DMS 273 treated with DMSO at 0.1 percent for 48 hours (cell line): ENCODE measurements around the gene TLE1.
A peak's percentile ranks its signal among the peaks of the same experiment; 100 is the strongest.
"Not testable (repeated sequence)": the region's sequence is repeated elsewhere in the genome, so short reads cannot be mapped to it uniquely, and the experiment has no call there.

ENCODE experiments used
- DNase-seq: peaks from one replicate; lab custom pipeline; 2025; lab: John Stamatoyannopoulos, UW

TLE1 gene

DNA sequence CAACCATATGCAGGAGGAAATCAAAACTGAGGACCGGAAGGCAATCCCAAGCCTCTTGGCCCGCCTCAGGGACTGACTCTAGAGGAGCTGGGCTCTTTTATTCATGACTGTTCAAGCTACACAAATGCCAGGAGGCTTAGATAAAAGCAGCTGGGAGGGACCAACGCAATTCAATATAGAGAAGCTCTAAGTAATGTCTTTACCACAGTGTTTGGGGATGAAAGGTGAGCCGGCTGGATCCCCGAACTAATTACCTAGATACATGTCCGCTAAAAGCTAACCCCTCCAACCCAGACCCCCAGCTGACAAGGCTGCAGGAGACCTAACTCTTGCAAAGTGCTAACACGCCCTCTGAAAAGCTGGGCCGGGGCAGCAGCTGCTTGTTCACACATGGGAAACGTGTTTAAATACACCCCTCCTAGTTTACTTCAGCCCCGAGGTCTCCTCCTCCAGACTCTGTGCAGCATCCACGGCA lies 67.5 kb downstream of the TLE1 start:
- DNase-seq = no peak

DNA sequence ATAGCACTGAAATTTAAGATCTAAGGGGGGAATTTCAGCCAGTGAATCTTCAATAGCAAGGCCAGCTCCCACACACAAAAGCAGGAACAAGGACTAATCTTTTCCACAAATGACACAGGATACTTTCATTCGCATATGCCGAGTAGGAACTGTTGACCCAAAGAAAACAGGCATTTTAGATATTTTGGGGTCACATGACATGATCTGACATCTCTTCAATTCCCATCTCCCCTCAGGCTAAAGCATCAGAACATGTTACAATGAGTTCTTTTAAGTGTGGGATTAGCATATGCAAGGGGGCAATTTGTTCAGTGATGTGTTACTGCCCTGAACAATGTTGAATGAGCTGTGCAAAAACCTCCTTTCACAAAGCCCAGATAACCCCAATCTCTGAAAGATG lies 68.2 kb downstream of the TLE1 start:
- no peak for DNase-seq

DNA sequence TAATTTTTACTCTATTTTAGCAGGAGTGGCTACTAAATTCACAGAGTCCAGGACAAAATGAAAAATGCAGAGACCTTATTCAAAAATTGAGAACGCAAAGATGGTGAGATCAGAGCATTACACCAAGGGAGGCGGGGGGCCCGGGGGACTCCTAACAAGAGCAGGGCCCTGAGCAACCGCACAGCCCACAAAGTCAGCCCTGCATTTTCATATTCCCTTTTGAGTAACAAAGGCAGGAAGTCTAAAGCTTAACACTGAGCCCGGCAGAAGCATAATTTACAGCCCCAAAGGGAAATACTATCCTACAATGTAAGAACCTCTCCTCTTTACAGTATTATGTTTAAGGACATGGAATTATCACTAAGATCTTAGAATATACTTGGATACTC lies 69.4 kb downstream of the TLE1 start:
- no peak for DNase-seq

DNA sequence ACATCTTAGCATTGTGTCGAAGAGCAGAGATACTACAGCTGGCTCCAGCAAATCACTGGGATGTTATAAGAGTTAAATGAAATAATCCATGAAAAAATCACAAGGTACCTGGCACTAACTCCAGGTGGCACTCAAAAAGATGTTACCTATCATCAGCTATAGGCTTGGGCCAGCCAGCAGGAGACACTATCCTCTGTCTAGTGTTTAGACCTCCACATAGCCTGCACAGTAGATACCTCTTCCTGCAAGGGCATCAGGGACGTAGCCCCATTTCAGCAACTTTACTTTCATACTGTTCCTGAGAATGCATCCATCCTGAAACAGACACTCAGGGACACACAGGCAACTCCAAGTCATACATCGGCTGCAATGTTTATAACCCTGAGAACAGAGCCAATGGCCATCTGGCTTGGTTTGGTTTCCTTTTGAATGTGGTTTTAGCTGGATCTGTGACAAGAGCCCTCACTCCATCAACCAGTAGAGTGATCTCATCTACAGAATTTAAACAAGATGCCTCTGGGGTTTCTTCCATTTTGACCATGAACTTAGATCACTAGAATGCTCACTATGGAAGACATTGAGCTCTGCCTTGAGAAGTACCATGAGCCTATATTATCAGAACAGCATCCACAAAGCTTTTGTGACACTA lies 69.9 kb downstream of the TLE1 start:
- peak; percentile 10 for DNase-seq

DNA sequence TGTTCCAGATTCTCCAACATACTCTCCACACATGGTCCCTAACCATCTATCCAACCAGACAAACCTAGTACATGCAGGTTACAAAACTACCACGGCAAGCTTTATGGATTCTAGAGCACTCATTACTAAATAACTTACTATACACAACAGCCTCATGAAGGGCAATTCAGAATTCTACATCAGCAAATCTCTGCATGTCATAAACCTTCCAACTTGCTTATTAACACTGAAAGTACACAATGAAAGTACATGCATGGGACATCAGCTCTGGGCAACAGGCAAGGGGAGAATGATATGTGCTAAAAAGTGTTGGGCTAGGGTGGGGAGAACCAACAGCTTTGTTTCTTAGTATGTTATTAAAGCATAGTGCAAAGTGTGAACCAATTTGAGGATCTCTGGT lies 70.4 kb downstream of the TLE1 start:
- DNase-seq = no peak

DNA sequence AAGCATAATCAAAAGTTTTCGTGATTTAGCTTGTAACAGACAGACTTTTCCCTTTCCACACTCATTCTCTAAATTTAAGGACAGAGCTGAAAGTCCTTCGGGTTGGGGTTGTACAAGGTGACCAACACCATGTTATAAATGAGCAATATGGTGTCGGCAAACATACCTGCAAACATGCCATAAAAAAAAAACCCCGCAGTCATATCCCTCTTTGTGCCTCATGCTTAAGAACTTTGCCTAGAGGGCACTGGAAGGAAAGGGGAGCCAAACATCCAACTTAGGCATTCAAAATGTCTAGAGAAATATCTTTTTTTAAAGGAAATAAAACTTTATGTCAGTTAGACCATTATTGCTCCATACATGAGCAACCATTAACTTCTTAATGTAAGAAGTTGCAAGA lies 73.2 kb downstream of the TLE1 start:
- DNase-seq = no peak

DNA sequence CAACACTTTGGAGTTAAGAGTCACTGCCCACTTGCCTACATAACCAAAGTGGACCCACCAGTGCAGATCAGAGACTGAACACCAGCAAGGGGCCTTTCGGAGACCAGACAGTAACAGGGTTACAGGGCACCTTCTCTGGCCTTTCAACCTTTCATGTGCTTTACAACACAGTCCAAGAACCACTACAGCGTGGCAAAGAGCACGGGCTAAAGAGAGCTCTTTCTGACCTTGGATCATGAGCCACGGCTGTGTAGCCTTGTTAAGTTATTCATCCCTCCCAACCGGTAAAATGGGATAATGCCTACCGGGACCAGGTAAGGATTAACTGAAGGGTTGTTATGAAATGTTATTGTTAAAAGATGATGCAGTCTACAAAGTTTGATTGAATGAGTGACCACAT lies 75.0 kb downstream of the TLE1 start:
- no peak for DNase-seq

DNA sequence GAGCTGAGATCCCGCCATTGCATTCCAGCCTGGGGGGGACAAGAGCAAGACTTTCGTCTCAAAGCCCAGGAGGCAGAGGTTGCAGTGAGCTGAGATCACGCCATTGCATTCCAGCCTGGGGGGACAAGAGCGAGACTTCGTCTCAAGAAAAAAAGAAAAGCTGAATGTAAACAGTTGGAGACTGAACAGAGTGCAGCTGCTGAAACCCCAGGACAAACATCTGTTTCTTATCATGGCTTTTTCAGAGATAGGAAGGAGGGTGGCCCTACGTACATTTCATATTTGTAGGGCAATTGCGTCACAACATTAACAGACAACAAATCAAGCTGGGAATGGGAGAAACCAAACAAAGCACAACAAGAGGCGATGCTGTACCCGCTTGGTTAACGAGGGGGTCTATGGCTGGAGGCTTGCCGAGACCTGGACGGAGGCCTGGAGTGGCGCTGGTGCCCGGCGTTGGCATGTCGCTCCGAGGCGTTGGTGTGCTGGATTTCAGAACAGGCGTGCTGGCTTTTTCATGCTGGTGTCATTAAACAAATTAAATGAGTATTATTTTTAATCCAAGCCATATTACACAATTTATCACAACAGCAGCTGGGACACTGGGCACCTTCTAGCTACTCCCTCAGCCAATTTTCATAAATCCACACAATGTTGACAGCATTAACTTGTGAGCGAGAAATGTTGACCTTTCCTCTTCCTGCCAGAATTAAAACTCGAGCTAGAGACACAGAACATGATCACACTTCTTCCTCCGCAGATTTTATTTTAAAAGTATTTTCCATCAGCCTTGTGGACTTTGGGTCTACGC lies 76.1 kb downstream of the TLE1 start:
- DNase-seq = no peak

DNA sequence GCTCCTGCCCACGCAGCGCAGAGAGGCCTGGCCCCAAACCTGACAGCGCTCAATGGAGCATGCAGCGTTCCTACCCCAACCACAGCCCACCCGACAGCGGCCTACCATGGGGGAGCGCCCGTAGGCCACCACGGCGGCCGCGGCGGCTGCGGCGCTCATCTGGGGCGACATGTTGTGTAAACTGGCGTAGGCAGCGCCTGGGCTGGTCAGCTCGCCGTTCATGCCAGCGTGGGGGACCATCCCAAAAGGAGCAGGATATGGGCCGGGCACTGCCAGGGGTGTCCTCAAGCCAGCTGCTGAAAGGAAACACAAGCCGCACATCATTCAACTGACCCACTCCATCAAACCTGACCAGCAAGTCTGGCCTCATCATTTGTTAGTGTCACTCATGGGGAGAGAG lies 77.7 kb downstream of the TLE1 start:
- no peak for DNase-seq

DNA sequence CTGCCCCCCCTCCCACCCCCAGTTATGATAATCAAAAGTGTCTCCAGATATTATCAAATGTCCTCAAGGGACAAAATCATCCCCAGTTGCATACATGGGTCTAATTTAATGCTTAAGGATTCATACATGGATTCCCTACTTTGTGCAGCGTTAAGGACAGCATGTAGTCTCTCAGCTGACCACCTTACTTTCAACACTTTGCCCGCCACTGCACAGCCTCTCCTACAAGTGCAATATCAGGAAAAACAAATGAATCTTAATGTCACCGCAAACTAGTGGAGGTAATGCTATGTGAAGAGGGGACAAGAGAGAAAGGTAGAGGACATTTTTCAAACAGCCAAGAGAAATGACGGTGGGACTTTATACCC lies 78.6 kb downstream of the TLE1 start:
- no peak for DNase-seq

DNA sequence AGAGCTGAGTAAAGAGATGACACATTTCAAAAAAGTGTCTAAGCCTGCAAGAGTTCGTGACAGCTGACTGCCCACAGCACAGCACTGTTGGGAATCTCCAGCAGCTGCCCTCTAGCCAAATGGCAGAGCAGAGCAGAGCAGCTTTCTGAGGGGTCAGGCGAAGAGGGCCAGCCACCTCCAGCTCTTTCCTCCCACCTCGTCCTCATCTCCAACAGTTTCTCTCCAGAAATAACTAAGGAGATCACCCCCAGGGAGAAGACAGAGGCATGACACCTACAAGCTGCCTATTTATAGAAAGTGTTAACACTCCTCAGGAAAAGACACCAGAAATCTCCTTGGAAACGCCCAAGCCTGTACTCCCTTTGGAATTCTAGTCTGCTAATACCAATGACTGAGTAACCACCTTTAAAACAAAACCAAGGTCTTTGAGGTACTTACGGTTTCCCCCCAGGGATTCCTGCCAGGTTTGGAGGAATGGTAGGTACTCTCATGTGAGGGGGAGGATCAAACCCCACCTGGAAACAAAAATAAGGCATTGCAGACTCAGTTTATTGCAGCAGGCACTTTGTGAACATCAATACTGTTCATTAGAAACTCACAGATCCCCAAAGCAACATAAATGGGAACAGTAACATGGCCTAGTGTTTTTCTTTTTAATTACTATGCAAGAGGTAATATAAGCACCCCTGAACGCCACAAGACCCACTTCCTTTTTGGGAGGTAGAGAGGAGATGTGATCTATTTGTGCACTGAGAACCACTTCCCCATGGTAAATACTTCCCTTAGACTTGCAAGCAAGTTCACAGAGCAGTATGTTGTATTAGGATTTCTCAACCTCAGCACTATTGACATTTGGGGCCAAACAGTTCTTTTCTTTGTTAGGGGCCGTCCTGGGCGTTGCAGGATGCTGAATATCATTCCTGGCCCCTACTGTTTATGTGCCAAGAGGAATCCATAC lies 79.3 kb downstream of the TLE1 start:
- no peak for DNase-seq

DNA sequence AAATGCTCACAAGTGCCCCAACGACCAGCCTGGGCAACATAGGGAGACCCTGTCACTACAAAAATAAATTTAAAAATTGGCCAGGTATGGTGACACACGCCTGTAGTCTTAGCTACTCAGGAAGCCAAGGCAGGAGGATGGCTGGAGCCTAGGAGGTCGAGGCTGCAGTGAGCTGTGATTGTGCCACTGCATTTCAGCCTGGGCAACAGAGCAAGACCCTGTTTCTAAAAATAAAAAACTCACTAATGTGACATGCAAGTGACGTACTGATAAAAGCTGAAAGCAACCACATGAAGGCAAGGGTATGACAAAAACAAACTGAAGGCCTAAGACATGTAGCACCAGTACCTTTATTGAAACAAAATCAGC lies 81.1 kb downstream of the TLE1 start:
- no peak for DNase-seq

DNA sequence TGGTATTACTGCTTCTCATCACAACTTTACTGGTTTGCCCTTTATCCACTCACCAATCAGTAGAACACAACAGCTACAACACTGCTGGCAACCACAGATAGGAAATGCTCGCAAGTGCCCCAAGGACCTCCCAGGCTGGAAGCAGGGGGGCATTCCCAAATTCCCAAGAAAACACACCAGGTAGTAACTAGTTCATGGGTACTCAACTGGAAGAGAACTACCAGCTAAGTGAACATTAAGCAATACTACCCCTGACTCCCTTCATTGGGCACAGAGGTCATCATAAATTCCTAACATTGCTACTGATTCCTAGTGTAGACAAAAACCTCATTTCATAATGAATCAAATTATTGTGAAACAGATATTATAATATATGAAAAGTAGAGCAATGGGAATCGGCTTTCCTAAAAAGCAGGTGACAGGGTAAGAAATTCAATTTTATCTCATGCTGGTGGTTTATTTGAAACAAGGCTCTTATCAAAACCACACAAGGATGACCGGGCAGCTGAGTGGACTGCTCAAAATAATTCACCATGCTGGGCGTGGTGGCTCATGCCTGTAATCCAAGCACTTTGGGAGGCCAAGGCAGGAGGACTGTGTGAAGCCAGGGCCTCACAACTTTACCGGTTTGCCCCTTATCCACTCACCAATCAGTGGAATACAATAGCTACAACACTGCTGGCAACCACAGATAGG lies 81.6 kb downstream of the TLE1 start:
- DNase-seq = no peak

DNA sequence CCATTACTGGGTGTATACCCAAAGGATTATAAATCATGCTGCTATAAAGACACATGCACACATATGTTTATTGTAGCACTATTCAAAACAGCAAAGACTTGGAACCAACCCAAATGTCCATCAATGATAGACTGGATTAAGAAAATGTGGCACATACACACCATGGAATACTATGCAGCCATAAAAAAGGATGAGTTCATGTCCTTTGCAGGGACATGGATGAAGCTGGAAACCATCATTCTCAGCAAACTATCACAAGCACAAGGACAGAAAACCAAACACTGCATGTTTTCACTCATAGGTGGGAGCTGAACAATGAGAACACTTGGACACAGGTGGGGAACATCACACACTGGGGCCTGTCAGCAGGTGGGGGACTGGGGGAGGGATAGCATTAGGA lies 83.1 kb downstream of the TLE1 start:
- DNase-seq = not testable (repeated sequence)

DNA sequence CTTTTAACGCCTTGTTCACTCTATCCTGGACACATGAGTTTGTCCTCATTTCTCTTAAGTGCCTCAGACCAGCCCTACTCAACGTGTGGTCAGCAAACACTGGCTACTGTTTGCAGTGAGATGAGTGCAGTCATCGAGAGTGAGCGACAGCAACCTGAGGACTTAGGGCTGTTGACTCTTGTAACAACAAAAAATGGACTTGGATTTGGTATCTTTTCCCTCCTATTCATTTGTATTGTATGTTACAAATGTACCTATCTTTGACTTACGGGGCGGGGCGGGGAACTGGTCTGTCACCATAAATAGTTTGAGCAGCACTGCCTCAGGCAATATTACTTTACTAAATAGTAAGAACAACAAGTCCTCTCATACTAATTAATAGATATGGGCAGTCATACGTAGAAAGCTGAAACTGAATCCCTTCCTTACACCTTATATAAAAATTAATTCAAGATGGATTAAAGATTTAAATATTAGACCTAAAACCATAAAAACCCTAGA lies 84.1 kb downstream of the TLE1 start:
- DNase-seq = no peak

DNA sequence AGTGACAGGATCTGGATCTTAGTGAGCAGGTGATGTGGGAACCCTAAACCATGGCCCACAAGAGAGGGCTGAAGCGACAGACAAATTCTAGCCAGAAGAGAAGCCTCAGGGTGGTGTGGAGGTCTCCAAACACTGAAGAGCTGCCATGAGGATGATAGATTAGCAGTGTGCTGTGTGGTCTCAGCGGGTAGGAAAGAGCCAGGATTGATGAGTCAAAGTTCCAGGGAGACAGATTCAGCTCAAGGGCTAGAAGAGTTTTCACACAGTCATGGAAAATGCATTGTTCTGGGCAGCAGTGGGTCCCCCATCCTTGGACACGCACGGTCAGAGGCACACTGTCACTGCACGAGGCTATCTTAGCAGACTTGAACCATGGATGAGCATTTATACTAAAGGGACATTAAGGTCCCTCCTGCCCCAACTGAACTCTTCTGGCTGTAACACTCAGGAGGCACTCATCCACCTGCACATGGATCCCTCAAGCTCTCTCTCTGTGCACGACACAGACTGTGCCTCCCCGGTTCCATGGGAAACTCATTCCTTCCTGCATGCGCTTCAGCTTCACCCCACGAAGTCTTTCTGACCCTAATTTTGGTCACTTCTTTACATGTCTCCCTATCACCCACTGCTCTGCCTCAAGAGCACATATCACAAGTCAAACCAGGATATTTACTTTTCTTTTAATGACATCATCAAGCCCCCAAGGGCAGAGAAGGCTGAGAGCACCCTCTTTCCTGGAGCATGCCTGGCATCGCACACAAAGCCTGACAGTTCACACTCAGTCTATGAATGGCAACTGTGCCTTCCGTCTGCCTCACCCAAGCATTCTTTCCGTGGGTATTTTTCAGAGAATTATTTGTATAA lies 84.8 kb downstream of the TLE1 start:
- no peak for DNase-seq

DNA sequence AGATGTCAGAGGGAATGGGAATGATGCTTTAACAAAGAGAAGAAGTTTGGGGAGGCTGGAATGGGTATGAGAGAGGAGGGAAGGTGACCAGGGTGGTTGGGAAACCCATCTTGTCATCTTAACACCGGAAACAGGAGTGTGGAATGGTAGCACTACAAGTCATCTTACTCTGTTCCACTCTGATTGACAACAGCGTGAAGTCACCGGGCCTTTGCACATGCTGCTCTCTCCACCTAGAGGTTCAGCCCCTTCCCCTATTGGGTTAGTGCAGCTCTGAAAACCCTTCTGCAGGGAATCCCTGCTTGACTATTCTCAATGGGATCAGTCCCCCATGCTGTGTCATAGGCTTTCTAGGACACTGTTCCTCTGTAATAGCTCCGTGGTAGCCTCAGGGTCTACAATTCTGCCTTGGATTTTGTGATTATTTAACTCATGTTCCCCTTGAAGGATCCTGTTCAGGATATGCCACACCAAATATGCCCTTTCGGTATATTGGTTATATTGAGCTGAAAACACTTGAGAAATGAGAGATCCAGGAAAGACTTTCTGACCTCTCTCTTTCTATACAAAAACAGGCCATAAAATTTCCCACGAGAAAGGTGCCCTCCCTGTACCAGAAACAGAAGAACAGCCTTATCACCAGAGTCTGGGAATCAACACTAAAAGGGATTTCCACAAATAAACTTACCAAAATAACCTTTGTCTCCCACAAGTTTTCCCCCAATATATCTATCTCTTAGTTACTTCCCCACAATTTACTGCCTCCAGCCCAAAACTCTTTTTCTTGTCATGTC lies 86.3 kb downstream of the TLE1 start:
- no peak for DNase-seq

DNA sequence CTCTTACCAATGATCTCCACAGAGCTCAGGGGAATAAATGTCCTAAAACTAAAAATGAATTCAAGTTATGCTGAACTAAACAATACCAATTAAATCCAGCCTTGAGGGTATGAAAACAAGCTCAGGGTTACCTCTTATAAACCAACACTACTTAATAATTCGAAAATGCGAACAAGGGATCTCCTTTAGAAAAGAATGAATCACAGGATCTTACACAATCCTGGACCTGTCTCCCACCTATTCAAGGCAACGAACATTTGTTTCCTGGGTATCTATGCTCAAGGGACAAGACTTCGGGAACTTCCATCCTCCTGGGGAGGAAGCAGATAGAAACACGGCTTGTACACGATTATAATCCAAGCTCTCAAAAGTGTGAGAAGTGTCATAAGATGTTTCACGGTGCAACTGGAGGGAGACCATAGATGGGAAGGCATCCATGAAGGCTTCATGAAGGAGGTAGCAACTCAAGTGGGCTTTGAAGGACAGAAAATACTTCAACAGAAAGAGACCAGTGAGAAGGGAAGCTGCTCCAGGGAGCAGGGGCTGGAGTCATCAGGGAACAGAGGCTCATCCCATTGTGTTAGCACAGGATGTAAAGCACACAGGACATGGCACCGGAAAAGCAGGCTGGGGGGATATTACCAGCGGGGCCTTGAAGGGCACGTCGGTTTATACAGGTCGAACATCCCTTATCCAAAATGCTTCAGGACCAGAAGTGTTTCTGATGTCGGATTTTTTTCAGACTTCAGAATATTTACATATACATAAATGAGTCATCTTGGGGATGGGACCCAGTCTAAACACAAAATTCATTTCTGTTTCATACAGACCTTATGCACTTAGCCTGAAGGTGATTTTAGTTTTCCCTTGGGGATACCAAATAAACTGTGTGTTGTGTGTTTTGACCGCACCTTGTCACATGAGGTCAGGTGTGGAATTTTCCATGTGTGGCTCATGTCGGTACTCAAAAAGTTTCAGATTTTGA lies 87.4 kb downstream of the TLE1 start:
- DNase-seq = no peak

DNA sequence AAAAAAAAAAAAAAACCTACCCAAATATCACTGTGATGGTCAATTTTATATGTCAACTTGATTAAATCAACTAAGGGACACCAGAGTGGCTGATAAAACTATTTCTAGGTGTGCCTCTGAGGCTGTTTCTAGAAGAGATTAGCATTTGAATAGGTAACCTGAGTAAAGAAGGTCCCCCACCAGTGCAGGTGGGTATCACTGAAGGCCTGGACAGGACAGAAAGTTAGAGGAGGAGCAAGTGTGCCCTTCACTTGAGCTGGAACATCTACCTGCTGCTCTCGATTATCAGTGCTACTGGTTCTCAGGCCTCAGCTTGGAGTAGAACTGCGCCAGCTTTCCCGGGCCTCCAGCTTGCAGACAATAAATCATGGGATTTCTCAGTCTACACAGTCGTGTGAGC lies 88.7 kb downstream of the TLE1 start:
- no peak for DNase-seq
